HL-60/S4 treated with retinoic acid at 250 ng/mL for 4 days and 3 days (cell line): Measurements from ENCODE around the gene QSER1.

Source experiments
- in situ Hi-C: fragments of 300-500 bp; cut with MboI; formaldehyde crosslinking; loops from 2 replicates; pipeline ENCODE4 v1.7.0; 2022; ENCODE audit warnings: low sequenced_read_pairs

Gene QSER1

GRCh38 chr11:32890843-32891656 lies 1.6 kb upstream of the QSER1 start:
- in situ Hi-C loops: no loop called here

- in situ Hi-C loops: no loop called here
These were observed 805 bp upstream of the QSER1 start for GRCh38 chr11:32891657-32892354.

- in situ Hi-C loops: no loop called here
These were observed 407 bp downstream of the QSER1 start for GRCh38 chr11:32893093-32893342.

- in situ Hi-C loops: no loop called here
These were observed 935 bp downstream of the QSER1 start for GRCh38 chr11:32893343-32894148.

GRCh38 chr11:32894149-32894827 lies 1.7 kb downstream of the QSER1 start:
- in situ Hi-C loops: no loop called here

- in situ Hi-C loops: no loop called here
These were observed 2.3 kb downstream of the QSER1 start for GRCh38 chr11:32894921-32895320.

GRCh38 chr11:32895471-32895870 lies 2.9 kb downstream of the QSER1 start:
- in situ Hi-C loops: no loop called here

GRCh38 chr11:32897103-32897502 lies 4.5 kb downstream of the QSER1 start:
- in situ Hi-C loops: no loop called here

GRCh38 chr11:32899438-32899837 lies 6.8 kb downstream of the QSER1 start:
- in situ Hi-C loops: no loop called here

GRCh38 chr11:32902089-32902665 lies 9.6 kb downstream of the QSER1 start:
- in situ Hi-C loops: no loop called here

- in situ Hi-C loops: no loop called here
These were observed 12.5 kb downstream of the QSER1 start for GRCh38 chr11:32905028-32905667.

GRCh38 chr11:32908619-32909018 lies 16.0 kb downstream of the QSER1 start:
- in situ Hi-C loops: no loop called here

GRCh38 chr11:32911413-32911812 lies 18.8 kb downstream of the QSER1 start:
- in situ Hi-C loops: no loop called here

- in situ Hi-C loops: no loop called here
These were observed 20.8 kb downstream of the QSER1 start for GRCh38 chr11:32913445-32913844.

GRCh38 chr11:32916361-32916760 lies 23.8 kb downstream of the QSER1 start:
- in situ Hi-C loops: no loop called here

- in situ Hi-C loops: no loop called here
These were observed 24.4 kb downstream of the QSER1 start for GRCh38 chr11:32916994-32917393.

- in situ Hi-C loops: no loop called here
These were observed 25.8 kb downstream of the QSER1 start for GRCh38 chr11:32918427-32918826.

GRCh38 chr11:32919338-32919737 lies 26.7 kb downstream of the QSER1 start:
- in situ Hi-C loops: no loop called here

GRCh38 chr11:32920570-32920969 lies 28.0 kb downstream of the QSER1 start:
- in situ Hi-C loops: no loop called here

- in situ Hi-C loops: no loop called here
These were observed 28.6 kb downstream of the QSER1 start for GRCh38 chr11:32921204-32921603.
